Heart left ventricle (tissue), 16 donors: ENCODE data around the gene SOCS6. TPM values are rescaled to one million over a fixed set of nuclear protein-coding genes. Genes with fewer than 3 reads are reported as not detected.
"Not testable (repeated sequence)": the region's sequence is repeated elsewhere in the genome, so short reads cannot be mapped to it uniquely, and the experiment has no call there.

Experiments
- ATAC-seq, 4 donors: fragments of 200-7000 bp; cut with Tn5 transposase; one replicate each; pipeline ENCODE4 v1.9.1; 2020 to 2022; ENCODE audit warnings: moderate library complexity in 4 of 4, mild to moderate bottlenecking in 3 of 4, moderate number of reproducible peaks in 1 of 4
- DNase-seq, 5 donors: peaks; one replicate each; pipeline ENCODE4 v3.0.0-alpha.2; 2020
- H3K27ac ChIP-seq, 12 donors: fragments of 200-600 bp; sonication (generic) in 4 of 12; one replicate each; pipeline versions ENCODE4 v1.5.0 to v1.8.0; 2016 to 2022; ENCODE audit warnings: mild to moderate bottlenecking in 2 of 12
- H3K27me3 ChIP-seq, 9 donors: fragments of 200-600 bp; sonication (generic) in 2 of 9; one replicate each; pipeline versions ENCODE4 v1.5.1 to v1.8.0; 2016 to 2022; ENCODE audit warnings: mild to moderate bottlenecking in 3 of 9
- H3K36me3 ChIP-seq, 9 donors: fragments of 200-600 bp; sonication (generic) in 2 of 9; one replicate each; pipeline versions ENCODE4 v1.5.0 to v1.8.0; 2018 to 2022; ENCODE audit warnings: mild to moderate bottlenecking in 2 of 9
- H3K4me1 ChIP-seq, 12 donors: fragments of 200-600 bp; sonication (generic) in 4 of 12; one replicate each; pipeline versions ENCODE4 v1.5.0 to v1.8.0; 2016 to 2022; ENCODE audit warnings: mild to moderate bottlenecking in 3 of 12
- H3K4me3 ChIP-seq, 12 donors: fragments of 200-600 bp; sonication (generic) in 4 of 12; one replicate each; pipeline versions ENCODE4 v1.5.0 to v1.8.0; 2017 to 2022; ENCODE audit warnings: mild to moderate bottlenecking in 9 of 12, moderate library complexity in 4 of 12
- H3K9me3 ChIP-seq, 12 donors: fragments of 200-600 bp; sonication (generic) in 4 of 12; one replicate each; pipeline versions ENCODE4 v1.5.0 to v1.8.0; 2016 to 2022; ENCODE audit warnings: mild to moderate bottlenecking in 1 of 12
- CTCF ChIP-seq, 12 donors: fragments of 200-600 bp; sonication (generic) in 4 of 12; IDR thresholded peaks; one replicate each; pipeline versions ENCODE4 v1.5.0 to v1.8.0; 2018 to 2022; ENCODE audit warnings: antibody characterized with exemption in 12 of 12, mild to moderate bottlenecking in 5 of 12
- POLR2A ChIP-seq, 2 donors: fragments of 450-650 bp; IDR thresholded peaks; one replicate each; pipeline ENCODE4 v1.6.1; 2017; ENCODE audit warnings: antibody characterized with exemption in 2 of 2, mild to moderate bottlenecking in 2 of 2, moderate library complexity in 2 of 2
- WGBS, 4 donors: extraction: QIAGEN DNeasy Blood & Tissue Kit in 2 of 4; methylation state at CpG; one replicate each; pipeline versions ENCODE4 v1.1.5 to v1.1.7; 2013 to 2018; 5-methylcytosine and 5-hydroxymethylcytosine counted together
- intact Hi-C, 10 donors: fragments of 100-400 bp; cut with DNase I; formaldehyde crosslinking; loops; one replicate each; pipeline versions ENCODE4 v1.11.1 to v1.14.2; 2022
- polyA plus RNA-seq, 2 donors: library from polyadenylated mRNA; stranded (reverse); fragments of 200-250 nt; gene quantifications; one replicate each; pipeline ENCODE4 v1.2.3, GENCODE V29; 2013
- total RNA-seq, 9 donors: library from RNA; depleted of rRNA in 2 of 9; stranded (reverse); fragments of >200 nt in 2 of 9; fragmentation: NEBNext Ultra II Directional in 3 of 9; extraction: Animal tissue kit (Norgen Biotek cat#: 25700) in 3 of 9; gene quantifications; one replicate each; pipeline versions ENCODE4 v1.1.0 to v1.2.4, GENCODE V29; 2016 to 2023
- donor health status: ischemic (EF 13 %, LVEDD 7.1; RV severe dilation, severe dysfunction).
- donor health status: healthy with polysubstance abuse.
- donor health status: DM: no; HTN: yes; CAD: no.
- donor health status: DM: no; HTN: no; CAD: no.
- donor health status: ischemic (EF 25% LVEDD 6.9; RV normal size, moderate dysfunction).
- donor health status: ischemic (EF 25% LVEDD 5.7; RV mildly dilated, moderate dysfunction).
- donor health status: healthy.
- donor health status: DM: yes; HTN: yes; CAD: no.
- donor health status: ischemic (EF 35%, LVEDD 5.7; RV mildly dilated, moderate dysfunction).
- donor health status: nonischemic (EF 11% LVEDD 7.7; RV severe dilation, severe dysfunction).
- donor health status: DM: yes; HTN: yes; CAD: no.
- donor health status: PGD.
- donor health status: ischemic (EF 29% LVEDD 5.4; RV normal size, mild dysfunction).
- donor health status: nonischemic (EF 23%, LVEDD 6.1; RV moderate dilation, normal function).

SOCS6 gene
- total and polyA plus RNA-seq, 11 donors: 6.5 to 32.9 (median 21.4) TPM

DNA sequence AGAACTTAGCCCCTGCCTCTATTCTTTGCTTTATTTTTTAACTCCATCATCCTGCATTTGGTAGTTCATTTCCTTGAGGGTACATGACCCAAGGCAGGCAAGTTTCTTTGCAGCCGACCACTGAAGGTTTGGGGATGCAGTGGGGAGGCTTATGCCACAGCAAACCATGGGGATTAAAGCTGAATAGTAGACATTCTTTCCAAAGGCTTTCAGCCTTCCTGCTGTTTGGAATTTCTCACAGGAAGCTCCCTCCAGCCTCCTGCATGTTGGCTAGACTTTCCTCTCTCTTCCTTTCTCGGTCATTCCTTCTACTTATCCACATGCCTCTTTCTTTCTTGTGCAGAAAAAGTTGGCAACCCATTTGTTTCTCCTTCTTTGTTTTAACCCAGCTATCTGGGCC, 77.3 kb downstream of the SOCS6 start:
- ATAC-seq (no peak), DNase-seq (no peak)
- Histone ChIP-seq H3K9me3 (no peaks in the 10 kb centered on the region), H3K36me3 (no peaks in the 10 kb centered on the region), H3K27me3 (no peaks in the 10 kb centered on the region), H3K4me3 (no peak overlapping the region), H3K4me1 (peaks cover 0 to 10% (median 0%) of the 10 kb centered on the region in 12 donors), H3K27ac (no peak overlapping the region)
- TF ChIP-seq POLR2A (IDR thresholded peaks at IDR 0.05) (no peak), CTCF (IDR thresholded peaks at IDR 0.05) (no peak)
- intact Hi-C loops: no loop called here
- WGBS, 4 donors: 43 to 54% (median 48%) methylated on average over 2 of the region's 2 CpGs

GRCh38 chr18:70366670-70367069, 77.8 kb downstream of the SOCS6 start:
- H3K9me3 ChIP-seq: no peaks in the 10 kb centered on the region
- no peaks in the 10 kb centered on the region for H3K27me3 ChIP-seq
- intact Hi-C loops: no loop called here
- TF ChIP-seq POLR2A (IDR thresholded peaks at IDR 0.05): no peak
- TF ChIP-seq CTCF (IDR thresholded peaks at IDR 0.05): no peak
- DNase-seq (no peak), ATAC-seq (no peak)
- H3K4me3 ChIP-seq: no peak overlapping the region
- no peaks in the 10 kb centered on the region for H3K36me3 ChIP-seq
- WGBS, 4 donors: 75 to 81% (median 76%) methylated on average over 7 of the region's 7 CpGs
- no peak overlapping the region for H3K27ac ChIP-seq
- H3K4me1 ChIP-seq: peaks cover 0 to 10% (median 0%) of the 10 kb centered on the region in 12 donors

GRCh38 chr18:70367344-70367743, 78.5 kb downstream of the SOCS6 start:
- intact Hi-C loops, H3K9me3 ChIP-seq, H3K4me3 ChIP-seq, H3K27me3 ChIP-seq, ATAC-seq, DNase-seq, H3K27ac ChIP-seq, H3K36me3 ChIP-seq: not testable (repeated sequence)
- WGBS, 4 donors: 92 to 98% (median 97%) methylated on average over 3 of the region's 3 CpGs
- H3K4me1 ChIP-seq: peaks cover 0 to 10% (median 0%) of the 10 kb centered on the region in 12 donors

DNA sequence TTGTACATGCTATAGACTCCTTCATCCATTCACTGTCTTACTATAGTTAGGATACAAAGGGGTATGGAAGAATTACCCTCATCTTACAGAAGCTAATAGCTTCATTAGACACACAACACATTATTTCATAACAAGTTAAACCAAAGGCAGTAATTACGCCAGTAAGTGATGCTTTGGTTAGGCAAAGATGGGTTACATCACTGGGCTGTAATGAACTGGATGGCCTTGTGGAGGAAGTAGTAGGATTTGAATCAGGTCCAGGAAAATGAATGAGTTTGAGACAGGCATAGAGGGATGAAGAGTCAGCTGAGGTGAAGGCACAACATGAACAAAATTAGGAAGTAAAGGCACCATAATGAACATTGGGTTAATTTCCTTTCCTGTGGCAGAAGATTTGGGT, 80.1 kb downstream of the SOCS6 start:
- Histone ChIP-seq H3K9me3 (no peaks in the 10 kb centered on the region), H3K4me3 (no peak overlapping the region), H3K27me3 (no peaks in the 10 kb centered on the region), H3K36me3 (no peaks in the 10 kb centered on the region), H3K27ac (no peak overlapping the region), H3K4me1 (peaks cover 0 to 3% (median 0%) of the 10 kb centered on the region in 12 donors)
- DNase-seq (no peak), ATAC-seq (no peak)
- WGBS, 4 donors: 84 to 93% (median 87%) methylated on average over 1 of the region's 1 CpG
- TF ChIP-seq POLR2A (IDR thresholded peaks at IDR 0.05): no peak
- TF ChIP-seq CTCF (IDR thresholded peaks at IDR 0.05): no peak
- intact Hi-C loops: no loop called here
